Adrenal gland (tissue), 5 donors: Measurements from ENCODE around the gene POLD3.

Experiments used
- POLR2A ChIP-seq, 2 donors: fragments of 450-650 bp; IDR thresholded peaks; one replicate each; pipeline ENCODE4 v1.6.1; 2017; ENCODE audit warnings: antibody characterized with exemption in 2 of 2, mild to moderate bottlenecking in 2 of 2, moderate library complexity in 1 of 2
- TF ChIP-seq, protein P1 (sequence below), 6 experiments: fragments of 450-650 bp in 4 of 6; fragments of 200-600 bp in 2 of 6; sonication (generic) in 1 of 6; IDR thresholded peaks; 1 replicate in 5 of 6; 2 replicates in 1 of 6; pipeline versions ENCODE4 v1.5.1 to v1.8.0; 2016 to 2021; ENCODE audit warnings: antibody characterized with exemption in 6 of 6, mild to moderate bottlenecking in 2 of 6, moderate library complexity in 1 of 6
- donor health status: DM: no; HTN: no; CAD: no.

DNA sequence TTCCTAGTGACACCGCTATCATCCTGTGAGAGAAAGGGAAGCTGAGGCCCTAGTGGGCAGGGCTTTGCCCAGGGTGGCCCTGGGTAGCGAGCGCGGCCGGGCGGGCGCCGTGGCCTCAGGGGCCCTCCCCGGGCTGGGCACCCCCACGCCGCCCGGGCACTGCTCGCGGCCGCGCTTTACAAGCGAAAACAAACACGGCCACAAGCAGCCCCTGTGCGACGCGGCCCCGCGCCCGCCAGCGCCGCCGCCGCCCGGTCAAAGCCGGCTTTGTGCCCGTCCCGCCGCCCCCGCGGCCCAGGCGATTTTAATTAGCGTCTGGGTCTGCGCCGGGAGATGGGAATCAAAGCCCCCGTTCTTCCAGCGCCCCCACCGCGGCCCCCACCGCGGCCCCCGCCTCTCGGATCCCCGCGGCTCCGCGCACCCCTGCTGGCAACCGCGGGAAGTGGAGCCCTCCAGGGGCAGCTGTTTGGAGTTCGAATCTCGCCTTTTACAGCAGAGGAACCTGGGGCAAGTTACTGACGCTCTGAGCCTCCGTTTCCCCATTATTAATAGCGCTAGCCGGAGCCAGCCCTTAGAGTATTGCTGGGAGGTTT, 91.0 kb downstream of the POLD3 start:
- TF ChIP-seq, protein P1, sequence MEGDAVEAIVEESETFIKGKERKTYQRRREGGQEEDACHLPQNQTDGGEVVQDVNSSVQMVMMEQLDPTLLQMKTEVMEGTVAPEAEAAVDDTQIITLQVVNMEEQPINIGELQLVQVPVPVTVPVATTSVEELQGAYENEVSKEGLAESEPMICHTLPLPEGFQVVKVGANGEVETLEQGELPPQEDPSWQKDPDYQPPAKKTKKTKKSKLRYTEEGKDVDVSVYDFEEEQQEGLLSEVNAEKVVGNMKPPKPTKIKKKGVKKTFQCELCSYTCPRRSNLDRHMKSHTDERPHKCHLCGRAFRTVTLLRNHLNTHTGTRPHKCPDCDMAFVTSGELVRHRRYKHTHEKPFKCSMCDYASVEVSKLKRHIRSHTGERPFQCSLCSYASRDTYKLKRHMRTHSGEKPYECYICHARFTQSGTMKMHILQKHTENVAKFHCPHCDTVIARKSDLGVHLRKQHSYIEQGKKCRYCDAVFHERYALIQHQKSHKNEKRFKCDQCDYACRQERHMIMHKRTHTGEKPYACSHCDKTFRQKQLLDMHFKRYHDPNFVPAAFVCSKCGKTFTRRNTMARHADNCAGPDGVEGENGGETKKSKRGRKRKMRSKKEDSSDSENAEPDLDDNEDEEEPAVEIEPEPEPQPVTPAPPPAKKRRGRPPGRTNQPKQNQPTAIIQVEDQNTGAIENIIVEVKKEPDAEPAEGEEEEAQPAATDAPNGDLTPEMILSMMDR (IDR thresholded peaks at IDR 0.05), result peak in 4 of 6 experiments; percentile 14 to 53 (median 28)
- no peak for TF ChIP-seq POLR2A (IDR thresholded peaks at IDR 0.05)
